ENCODE measurements around the gene MEF2A.

DNA sequence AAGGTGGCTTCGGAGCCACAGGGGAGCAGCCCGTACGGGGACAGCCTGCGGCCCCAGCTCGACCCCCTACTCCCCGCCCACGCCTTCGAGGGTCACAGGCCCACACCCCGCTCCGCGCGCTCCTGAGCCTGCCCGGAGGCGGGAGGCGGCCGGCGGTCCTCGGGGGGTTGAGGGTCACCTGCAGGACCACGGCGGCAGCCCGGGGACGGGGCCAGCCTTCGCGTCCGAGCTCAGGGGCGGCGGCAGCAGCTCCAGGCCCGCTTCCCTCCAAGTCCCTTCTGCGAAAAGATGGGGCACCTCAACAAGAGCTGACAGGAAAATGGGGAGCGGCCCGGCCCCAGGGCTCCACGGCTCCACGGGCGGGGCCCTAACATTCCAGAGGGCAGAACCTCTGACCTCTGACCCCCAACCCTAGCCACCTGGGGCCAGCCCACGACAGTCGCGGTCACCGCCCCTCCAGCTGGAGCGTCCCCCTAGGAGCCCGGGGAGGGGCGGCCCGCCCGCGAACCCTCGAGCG is 167.0 kb downstream of the MEF2A start:
- TF ChIP-seq, protein P1, sequence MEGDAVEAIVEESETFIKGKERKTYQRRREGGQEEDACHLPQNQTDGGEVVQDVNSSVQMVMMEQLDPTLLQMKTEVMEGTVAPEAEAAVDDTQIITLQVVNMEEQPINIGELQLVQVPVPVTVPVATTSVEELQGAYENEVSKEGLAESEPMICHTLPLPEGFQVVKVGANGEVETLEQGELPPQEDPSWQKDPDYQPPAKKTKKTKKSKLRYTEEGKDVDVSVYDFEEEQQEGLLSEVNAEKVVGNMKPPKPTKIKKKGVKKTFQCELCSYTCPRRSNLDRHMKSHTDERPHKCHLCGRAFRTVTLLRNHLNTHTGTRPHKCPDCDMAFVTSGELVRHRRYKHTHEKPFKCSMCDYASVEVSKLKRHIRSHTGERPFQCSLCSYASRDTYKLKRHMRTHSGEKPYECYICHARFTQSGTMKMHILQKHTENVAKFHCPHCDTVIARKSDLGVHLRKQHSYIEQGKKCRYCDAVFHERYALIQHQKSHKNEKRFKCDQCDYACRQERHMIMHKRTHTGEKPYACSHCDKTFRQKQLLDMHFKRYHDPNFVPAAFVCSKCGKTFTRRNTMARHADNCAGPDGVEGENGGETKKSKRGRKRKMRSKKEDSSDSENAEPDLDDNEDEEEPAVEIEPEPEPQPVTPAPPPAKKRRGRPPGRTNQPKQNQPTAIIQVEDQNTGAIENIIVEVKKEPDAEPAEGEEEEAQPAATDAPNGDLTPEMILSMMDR (IDR thresholded peaks at IDR 0.05): no peak
- no peak for TF ChIP-seq POLR2A (IDR thresholded peaks at IDR 0.05)
